ENCODE results near the gene CHRND. TPM values are rescaled to one million over a fixed set of nuclear protein-coding genes. Genes with fewer than 3 reads are reported as not detected.

CHRND gene
- total RNA-seq = not detected
- polyA plus RNA-seq = not detected

DNA sequence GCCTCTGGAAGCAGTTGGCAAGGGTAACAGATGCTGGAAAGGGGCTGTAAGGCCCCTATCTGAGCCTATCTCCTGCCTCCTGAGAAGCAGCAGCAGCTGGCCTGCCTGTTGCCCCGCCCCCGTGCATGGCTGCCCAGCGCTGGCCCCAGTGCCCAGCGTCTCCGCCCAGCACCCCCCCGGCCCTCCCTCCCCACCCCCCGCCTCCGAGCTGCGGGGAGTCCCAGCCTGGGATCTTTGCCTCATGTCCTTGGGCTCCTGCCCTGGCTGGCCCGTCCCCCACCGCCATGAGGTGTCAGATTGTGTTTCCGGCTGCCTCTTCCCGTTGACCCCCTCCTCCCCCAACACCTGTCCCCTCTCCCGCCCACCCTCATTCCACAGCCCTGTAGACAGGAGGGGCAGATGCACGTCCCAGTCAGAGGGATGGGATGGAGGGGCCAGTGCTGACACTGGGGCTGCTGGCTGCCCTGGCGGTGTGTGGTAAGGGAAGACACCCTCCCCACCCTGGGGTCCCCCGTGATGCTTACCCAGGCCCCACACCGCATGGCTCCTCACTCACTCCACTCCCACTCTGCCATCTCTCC lies at the start of gene CHRND:
Gene CHRND, plus strand, starts transcription at position 370 of the 581 bp plus-strand sequence. Its CDS starts 56 bp downstream, at position 426.
- H3K4me3 ChIP-seq (ENCODE audit: low read length in 2 of 2) = no peak within 1 kb of the TSS
- H3K27me3 ChIP-seq (ENCODE audit: insufficient read depth, low read length) = peaks cover 14% of the 10 kb centered on the region
- ChIA-PET POLR2A (ENCODE audit: partially characterized antibody) (no interaction called here), CTCF (ENCODE audit: partially characterized antibody) (no interaction called here)
- intact Hi-C loops (cut with micrococcal nuclease) = no loop called here
- no peaks in the 10 kb centered on the region for H3K36me3 ChIP-seq (ENCODE audit: insufficient read depth, low read length)
- H3K27ac Mint-ChIP-seq = no peak within 1 kb of the TSS
- H3K27me3 Mint-ChIP-seq = peaks cover 23 to 28% of the 10 kb centered on the region in 2 donors
- H3K4me3 Mint-ChIP-seq = no peak within 1 kb of the TSS
- H3K9me3 Mint-ChIP-seq = no peaks in the 10 kb centered on the region
- H3K9me3 ChIP-seq (ENCODE audit: control insufficient read depth in 1 of 2, low read length in 2 of 2) = no peaks in the 10 kb centered on the region
- H3K27ac ChIP-seq (ENCODE audit: low read depth, low read length) = no peak within 1 kb of the TSS
- no peak for DNase-seq
- H3K4me1 ChIP-seq (ENCODE audit: insufficient read depth, low read length) = peaks cover 32% of the 10 kb centered on the region
- peaks cover 10 to 31% (median 21%) of the 10 kb centered on the region in 4 donors for H3K4me1 Mint-ChIP-seq
- H3K36me3 Mint-ChIP-seq = no peaks in the 10 kb centered on the region

GRCh38 chr2:232476791-232477190 lies 49.2 kb upstream of the CHRND start:
- no peaks in the 10 kb centered on the region for H3K36me3 ChIP-seq (ENCODE audit: insufficient read depth, low read length)
- no peaks in the 10 kb centered on the region for H3K27me3 ChIP-seq (ENCODE audit: insufficient read depth, low read length)
- Mint-ChIP-seq H3K9me3 (peaks cover 0 to 12% (median 11%) of the 10 kb centered on the region in 8 donors), H3K4me1 (no peaks in the 10 kb centered on the region), H3K36me3 (peaks cover 0 to 4% of the 10 kb centered on the region in 2 donors), H3K27me3 (peaks cover 18 to 29% of the 10 kb centered on the region in 2 donors), H3K27ac (no peak overlapping the region), H3K4me3 (no peak overlapping the region)
- H3K4me3 ChIP-seq (ENCODE audit: low read length in 2 of 2) = no peak overlapping the region
- CTCF ChIA-PET (ENCODE audit: partially characterized antibody) = interaction anchor here (1.0 kb wide), 1 partner anchor 40 kb away, joined by 3 read pairs; no protein-coding TSS in a partner anchor
- no peak overlapping the region for H3K27ac ChIP-seq (ENCODE audit: low read depth, low read length)
- POLR2A ChIA-PET (ENCODE audit: partially characterized antibody) = no interaction called here
- H3K4me1 ChIP-seq (ENCODE audit: insufficient read depth, low read length) = no peaks in the 10 kb centered on the region
- no peaks in the 10 kb centered on the region for H3K9me3 ChIP-seq (ENCODE audit: control insufficient read depth in 1 of 2, low read length in 2 of 2)
- no peak for DNase-seq
- intact Hi-C loops (cut with micrococcal nuclease) = no loop called here

- Histone ChIP-seq H3K4me1 (ENCODE audit: insufficient read depth, low read length) (no peaks in the 10 kb centered on the region), H3K4me3 (ENCODE audit: low read length in 2 of 2) (no peak overlapping the region), H3K36me3 (ENCODE audit: insufficient read depth, low read length) (no peaks in the 10 kb centered on the region), H3K27ac (ENCODE audit: low read depth, low read length) (no peak overlapping the region), H3K9me3 (ENCODE audit: control insufficient read depth in 1 of 2, low read length in 2 of 2) (no peaks in the 10 kb centered on the region), H3K27me3 (ENCODE audit: insufficient read depth, low read length) (no peaks in the 10 kb centered on the region)
- Mint-ChIP-seq H3K36me3 (no peaks in the 10 kb centered on the region), H3K27ac (no peak overlapping the region), H3K4me1 (no peaks in the 10 kb centered on the region), H3K9me3 (peaks cover 0 to 2% (median under 1%) of the 10 kb centered on the region in 8 donors), H3K27me3 (peaks cover 10 to 25% of the 10 kb centered on the region in 2 donors), H3K4me3 (no peak overlapping the region)
- intact Hi-C loops (cut with micrococcal nuclease) = no loop called here
- CTCF ChIA-PET (ENCODE audit: partially characterized antibody) = no interaction called here
- no peak for DNase-seq
- POLR2A ChIA-PET (ENCODE audit: partially characterized antibody) = no interaction called here
Measured at GRCh38 chr2:232477751-232478510, 48.0 kb upstream of the CHRND start.

DNA sequence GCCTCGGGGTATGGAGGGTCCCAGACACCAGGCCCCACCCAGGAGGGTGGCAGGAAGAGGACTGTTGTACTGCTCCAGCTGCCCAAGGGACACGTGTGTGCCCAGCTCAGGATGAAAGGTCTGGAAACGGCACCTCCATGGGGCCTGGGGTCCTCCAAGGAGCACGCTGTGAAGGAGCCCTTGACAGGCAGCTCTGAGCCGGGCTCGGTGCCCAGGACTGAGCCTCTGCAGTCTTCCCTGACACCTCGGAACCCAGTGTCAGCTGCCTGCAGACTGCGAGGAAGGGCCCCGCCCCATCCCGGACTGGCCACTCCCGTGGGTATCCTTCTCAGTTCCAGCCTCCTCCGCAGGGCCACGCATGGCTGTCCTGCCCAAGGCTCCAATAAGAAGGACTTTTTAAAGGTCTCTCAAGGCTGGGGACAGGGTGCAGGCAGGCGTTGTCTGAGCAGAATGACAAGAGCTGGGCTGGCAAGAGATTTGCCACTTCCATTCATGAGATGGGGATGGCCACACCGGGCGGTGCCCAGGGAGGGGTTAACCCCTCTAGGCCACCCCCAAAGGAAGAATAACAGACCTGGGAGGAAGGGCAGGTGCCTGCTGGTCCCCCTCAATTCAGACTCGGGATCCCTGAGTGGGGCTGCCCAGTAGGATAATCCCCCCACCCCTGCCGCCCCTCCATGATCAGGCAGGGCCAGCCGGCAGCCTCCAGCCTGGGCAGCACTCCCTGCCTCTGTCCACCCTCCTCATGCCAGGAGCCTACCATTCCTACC lies 47.2 kb upstream of the CHRND start:
- Mint-ChIP-seq H3K27me3 (peaks cover 9 to 22% of the 10 kb centered on the region in 2 donors), H3K36me3 (no peaks in the 10 kb centered on the region), H3K4me1 (no peaks in the 10 kb centered on the region), H3K4me3 (no peak overlapping the region), H3K27ac (no peak overlapping the region), H3K9me3 (no peaks in the 10 kb centered on the region)
- no peak overlapping the region for H3K27ac ChIP-seq (ENCODE audit: low read depth, low read length)
- intact Hi-C loops (cut with micrococcal nuclease) = no loop called here
- H3K4me3 ChIP-seq (ENCODE audit: low read length in 2 of 2) = no peak overlapping the region
- POLR2A ChIA-PET (ENCODE audit: partially characterized antibody) = no interaction called here
- no peak for DNase-seq
- CTCF ChIA-PET (ENCODE audit: partially characterized antibody) = no interaction called here
- no peaks in the 10 kb centered on the region for H3K36me3 ChIP-seq (ENCODE audit: insufficient read depth, low read length)
- no peaks in the 10 kb centered on the region for H3K4me1 ChIP-seq (ENCODE audit: insufficient read depth, low read length)
- no peaks in the 10 kb centered on the region for H3K9me3 ChIP-seq (ENCODE audit: control insufficient read depth in 1 of 2, low read length in 2 of 2)
- no peaks in the 10 kb centered on the region for H3K27me3 ChIP-seq (ENCODE audit: insufficient read depth, low read length)

DNA sequence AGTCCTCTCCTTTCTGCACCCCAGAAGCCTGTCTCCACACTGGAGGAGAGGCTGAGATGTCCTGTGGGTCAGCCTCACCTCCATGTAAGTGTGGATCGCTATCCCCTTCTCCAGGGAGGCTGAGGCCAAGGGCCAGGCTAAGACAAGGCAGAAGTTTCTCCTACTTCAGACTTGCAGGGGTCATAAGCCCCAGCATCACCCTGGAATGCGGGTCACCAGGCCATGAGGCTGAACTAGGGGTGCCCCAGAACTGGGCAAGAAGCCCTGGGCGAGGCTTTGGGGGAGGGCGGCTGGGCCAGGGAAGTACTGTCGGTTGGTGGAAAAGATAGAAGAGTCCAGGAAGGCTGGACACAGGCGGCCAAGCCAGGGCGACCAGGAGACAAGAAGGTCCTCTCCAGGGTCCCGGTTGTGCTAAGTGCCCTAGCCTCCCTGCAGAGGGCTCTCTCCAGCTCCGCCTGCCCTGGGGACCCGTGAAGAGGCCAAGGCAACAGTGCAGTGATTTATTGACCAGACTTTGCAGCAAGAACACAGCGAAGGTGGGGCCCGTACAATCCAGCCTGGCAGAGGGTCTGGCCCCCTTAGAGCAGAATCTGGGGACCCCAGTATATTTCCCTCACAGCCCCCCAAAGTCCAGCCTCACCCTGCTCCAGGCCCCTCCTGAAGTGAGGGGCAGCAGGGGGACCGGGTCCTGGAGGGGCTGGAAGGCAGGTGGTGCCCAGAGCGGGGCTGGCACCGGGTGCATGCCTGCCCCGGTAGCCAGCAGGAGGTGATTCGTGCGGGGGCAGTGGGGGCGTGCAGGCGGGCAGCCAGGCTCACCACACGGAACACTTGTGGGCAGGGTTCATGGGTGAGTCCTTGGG lies 46.4 kb upstream of the CHRND start:
- H3K27ac ChIP-seq (ENCODE audit: low read depth, low read length) = no peak overlapping the region
- Mint-ChIP-seq H3K27me3 (peaks cover 7 to 20% of the 10 kb centered on the region in 2 donors), H3K36me3 (no peaks in the 10 kb centered on the region), H3K4me1 (peaks cover 0 to 2% (median 0%) of the 10 kb centered on the region in 4 donors), H3K4me3 (no peak overlapping the region), H3K9me3 (no peaks in the 10 kb centered on the region), H3K27ac (no peak overlapping the region)
- no peak for DNase-seq
- no peaks in the 10 kb centered on the region for H3K4me1 ChIP-seq (ENCODE audit: insufficient read depth, low read length)
- H3K9me3 ChIP-seq (ENCODE audit: control insufficient read depth in 1 of 2, low read length in 2 of 2) = no peaks in the 10 kb centered on the region
- no peaks in the 10 kb centered on the region for H3K27me3 ChIP-seq (ENCODE audit: insufficient read depth, low read length)
- intact Hi-C loops (cut with micrococcal nuclease) = no loop called here
- no peaks in the 10 kb centered on the region for H3K36me3 ChIP-seq (ENCODE audit: insufficient read depth, low read length)
- ChIA-PET POLR2A (ENCODE audit: partially characterized antibody) (no interaction called here), CTCF (ENCODE audit: partially characterized antibody) (no interaction called here)
- no peak overlapping the region for H3K4me3 ChIP-seq (ENCODE audit: low read length in 2 of 2)

GRCh38 chr2:232480201-232481190 lies 45.5 kb upstream of the CHRND start:
- Mint-ChIP-seq H3K27ac (no peak overlapping the region), H3K27me3 (peaks cover 14 to 25% of the 10 kb centered on the region in 2 donors), H3K9me3 (no peaks in the 10 kb centered on the region), H3K4me3 (no peak overlapping the region), H3K4me1 (peaks cover 0 to 11% (median 4%) of the 10 kb centered on the region in 4 donors), H3K36me3 (no peaks in the 10 kb centered on the region)
- Histone ChIP-seq H3K27me3 (ENCODE audit: insufficient read depth, low read length) (no peaks in the 10 kb centered on the region), H3K27ac (ENCODE audit: low read depth, low read length) (no peak overlapping the region), H3K4me3 (ENCODE audit: low read length in 2 of 2) (no peak overlapping the region), H3K36me3 (ENCODE audit: insufficient read depth, low read length) (no peaks in the 10 kb centered on the region), H3K9me3 (ENCODE audit: control insufficient read depth in 1 of 2, low read length in 2 of 2) (no peaks in the 10 kb centered on the region), H3K4me1 (ENCODE audit: insufficient read depth, low read length) (no peaks in the 10 kb centered on the region)
- intact Hi-C loops (cut with micrococcal nuclease) = no loop called here
- ChIA-PET POLR2A (ENCODE audit: partially characterized antibody) (no interaction called here), CTCF (ENCODE audit: partially characterized antibody) (no interaction called here)
- DNase-seq = no peak
